SKM-1 (cell line): Measurements from ENCODE around the gene KCNN3.

ENCODE experiments used
- DNase-seq: peaks from one replicate; lab custom pipeline; 2025; ENCODE audit not compliant: unreplicated experiment; lab: John Stamatoyannopoulos, UW

The KCNN3 gene

DNA sequence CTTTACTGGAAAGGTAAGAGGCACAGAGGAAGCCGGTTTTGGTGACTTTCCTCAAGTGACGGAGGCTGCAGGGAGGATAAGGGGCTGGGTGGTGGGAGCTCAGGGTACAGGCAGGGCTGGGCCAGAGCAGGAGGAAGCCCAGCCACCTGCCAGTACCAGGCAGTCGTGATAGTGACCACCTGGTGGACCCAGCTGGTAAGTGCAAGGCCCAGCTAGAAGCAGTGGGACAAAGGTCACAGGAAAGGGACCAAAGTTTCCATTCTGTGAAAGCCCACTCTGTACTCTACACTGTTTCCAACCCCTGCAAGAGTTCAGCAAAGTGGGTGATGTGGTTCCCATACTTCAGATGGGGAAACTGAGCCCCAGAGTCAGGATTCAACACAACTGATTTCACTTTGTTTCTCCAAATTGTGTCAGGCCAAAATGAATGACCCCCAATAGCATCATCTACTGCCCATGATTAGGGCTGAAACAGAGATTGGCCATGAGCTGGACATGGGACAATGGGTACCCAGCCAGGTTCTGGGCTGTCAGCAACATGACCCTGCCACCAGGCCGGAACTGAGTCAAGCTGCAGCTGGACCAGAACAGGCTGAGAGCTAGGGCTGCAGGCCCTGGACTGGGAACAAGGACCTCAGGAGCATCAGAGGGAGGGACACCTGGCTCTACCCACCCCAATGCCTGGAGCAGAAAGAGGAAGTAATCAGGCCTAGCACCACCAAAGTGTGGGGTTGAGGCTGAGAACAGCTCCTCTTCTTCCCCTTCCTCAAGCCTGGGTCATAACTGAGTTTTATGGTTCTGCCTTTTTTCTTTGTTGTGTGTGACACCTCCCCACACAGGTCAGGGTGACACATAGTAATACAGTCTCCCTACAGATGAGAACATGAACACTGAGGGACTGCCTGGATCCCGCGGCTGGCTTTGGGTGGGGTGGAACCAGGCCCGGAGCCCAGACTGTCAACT, 50.2 kb downstream of the KCNN3 start:
- DNase-seq: peak; percentile 86

DNA sequence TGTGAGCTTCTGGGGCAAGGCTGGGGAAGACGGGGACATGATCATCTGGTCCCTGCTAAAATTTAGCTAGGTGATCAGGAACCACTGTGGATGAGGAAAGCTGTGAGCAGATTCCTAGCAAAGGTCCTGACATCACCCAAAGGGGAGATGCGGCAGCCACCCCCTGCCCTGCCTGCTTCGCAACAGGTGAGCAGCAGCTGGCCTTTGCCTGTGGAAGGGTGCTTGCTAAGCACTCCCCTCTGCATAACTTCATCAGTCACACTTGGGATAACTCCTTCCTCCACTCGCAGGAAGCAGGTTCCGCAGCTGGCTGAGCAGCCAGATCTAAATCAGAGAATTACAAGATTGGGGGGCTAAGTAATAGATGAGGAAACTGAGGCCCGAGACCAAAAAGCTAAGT, 51.2 kb downstream of the KCNN3 start:
- no peak for DNase-seq

DNA sequence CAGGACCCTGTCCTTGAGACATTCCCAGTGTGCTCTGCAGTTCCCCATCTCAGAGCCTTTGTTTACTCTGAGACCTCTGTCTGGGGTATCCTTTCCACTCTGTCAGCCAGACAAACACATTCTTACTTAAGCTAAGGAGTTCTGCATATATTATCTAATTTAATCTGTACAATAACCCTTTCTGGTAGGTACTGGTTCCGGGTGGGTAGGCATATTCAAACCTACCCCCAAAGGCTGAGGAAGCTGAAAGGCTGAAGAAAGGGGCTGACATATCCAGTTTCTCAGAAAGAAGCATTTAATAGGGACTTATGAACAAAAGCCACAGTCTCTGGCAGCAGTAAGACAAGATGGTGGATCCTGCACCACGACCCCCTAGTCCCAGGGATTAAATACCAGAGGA, 53.1 kb downstream of the KCNN3 start:
- DNase-seq: no peak

DNA sequence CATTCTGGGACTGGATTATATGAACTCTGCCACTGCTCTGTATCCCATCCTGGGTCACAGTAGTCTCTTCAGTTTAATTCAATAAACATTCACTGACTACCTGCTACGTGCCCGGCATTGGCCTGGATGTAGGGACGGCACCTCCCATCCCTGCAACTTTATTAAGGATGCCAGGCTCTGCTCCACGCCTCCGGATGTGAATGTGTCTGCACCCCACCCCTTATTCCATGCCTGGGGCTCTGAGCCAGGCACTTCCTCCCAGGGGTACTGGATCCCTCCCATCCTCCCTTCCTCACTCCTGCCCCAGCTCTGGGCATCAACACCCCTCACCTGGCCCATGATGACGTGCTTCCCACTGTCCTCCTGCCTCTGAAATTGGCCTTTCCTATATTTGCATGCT, 53.7 kb downstream of the KCNN3 start:
- no peak for DNase-seq

DNA sequence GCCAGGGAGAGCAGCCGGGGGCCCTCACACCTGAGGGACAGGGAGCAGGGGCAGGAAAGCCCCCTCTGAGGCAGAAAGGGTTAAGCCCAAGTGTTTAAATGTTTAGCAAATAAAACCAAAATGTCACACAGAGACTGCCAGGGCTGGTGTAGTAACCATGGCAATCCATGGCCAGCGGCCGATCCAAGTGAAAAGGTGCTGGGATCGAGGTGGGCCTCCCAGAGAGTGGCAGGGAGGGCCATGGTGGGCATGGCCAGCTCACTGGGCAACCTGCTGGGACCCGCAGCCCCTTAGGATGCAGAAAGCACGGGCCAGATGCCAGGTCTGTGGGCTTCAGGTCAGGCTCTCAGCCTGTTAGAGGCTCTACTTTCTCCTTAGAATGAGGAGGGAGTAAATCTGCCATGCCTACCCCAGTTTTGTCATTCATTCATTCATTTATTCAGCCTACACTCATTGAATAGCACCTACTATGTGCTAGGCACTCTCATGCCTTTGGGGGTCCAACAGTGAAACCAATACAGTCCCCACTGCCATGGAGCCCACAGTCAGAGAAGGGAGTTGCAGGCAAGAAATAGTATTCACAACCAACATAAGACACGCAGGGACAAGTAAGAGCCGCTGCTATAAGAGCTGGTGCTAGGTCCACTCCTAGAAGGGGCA, 56.1 kb downstream of the KCNN3 start:
- DNase-seq: no peak

DNA sequence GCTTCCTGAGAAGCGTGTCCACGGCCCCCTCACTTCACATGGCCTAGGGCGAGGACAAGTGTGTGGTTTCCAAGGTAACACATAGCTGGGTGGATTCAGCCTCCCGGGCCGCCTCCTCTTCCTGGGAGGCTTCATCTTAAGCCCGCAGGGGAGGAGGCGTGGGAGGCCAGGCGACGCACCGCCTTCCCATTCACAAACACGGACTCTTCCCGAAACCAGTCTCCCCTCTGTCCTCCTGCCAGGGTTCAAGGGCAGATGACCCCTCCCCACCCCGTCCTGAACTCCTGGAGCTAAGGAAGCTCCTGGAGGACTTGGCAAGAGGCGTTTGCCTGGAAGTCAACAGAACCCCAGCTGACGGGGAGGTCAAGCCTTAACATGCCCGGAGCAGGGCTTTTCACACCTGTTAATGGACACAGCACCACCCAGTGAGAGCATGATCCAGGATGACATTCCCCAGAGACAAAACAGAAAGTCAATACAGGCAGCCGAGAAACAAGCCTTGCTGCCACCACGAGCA, 56.7 kb downstream of the KCNN3 start:
- no peak for DNase-seq

DNA sequence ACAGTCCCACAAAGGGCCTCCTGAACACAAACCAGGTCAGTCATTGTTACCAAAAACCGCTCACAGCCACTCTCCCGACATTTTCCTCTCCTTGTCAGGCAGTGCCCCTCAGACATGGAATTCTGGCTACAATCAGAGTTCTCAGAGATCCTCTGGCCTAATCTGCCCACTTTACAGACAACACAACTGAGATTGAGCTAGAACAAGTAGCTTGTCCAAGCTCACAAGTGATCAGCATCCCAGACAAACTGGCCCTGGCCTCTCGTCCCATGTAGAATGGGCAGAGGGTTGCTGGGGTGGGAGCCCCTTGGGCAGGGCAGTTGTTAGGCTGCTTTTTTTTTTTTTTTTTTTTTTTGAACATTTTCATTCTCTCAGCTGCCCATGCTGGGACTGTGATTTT, 57.2 kb downstream of the KCNN3 start:
- no peak for DNase-seq

DNA sequence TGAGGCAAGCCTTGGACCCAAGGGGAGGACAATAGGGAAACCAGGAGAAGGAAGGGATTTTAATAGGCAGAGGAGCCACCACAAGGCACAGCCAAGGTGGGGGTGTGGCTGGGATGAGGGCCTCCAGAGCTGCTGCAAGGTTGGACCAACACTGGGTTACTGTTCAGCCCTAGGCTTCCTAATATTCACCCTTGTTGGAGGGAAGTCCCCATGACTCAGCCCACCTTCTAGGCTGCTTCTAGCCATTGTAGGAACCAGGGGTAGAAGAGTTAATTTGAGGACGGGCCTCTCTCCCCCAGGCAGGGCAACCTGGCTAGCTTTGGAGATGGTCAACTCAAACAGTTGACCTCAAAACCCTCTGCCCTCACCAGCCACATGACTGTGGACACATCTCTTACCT, 59.5 kb downstream of the KCNN3 start:
- DNase-seq: no peak

DNA sequence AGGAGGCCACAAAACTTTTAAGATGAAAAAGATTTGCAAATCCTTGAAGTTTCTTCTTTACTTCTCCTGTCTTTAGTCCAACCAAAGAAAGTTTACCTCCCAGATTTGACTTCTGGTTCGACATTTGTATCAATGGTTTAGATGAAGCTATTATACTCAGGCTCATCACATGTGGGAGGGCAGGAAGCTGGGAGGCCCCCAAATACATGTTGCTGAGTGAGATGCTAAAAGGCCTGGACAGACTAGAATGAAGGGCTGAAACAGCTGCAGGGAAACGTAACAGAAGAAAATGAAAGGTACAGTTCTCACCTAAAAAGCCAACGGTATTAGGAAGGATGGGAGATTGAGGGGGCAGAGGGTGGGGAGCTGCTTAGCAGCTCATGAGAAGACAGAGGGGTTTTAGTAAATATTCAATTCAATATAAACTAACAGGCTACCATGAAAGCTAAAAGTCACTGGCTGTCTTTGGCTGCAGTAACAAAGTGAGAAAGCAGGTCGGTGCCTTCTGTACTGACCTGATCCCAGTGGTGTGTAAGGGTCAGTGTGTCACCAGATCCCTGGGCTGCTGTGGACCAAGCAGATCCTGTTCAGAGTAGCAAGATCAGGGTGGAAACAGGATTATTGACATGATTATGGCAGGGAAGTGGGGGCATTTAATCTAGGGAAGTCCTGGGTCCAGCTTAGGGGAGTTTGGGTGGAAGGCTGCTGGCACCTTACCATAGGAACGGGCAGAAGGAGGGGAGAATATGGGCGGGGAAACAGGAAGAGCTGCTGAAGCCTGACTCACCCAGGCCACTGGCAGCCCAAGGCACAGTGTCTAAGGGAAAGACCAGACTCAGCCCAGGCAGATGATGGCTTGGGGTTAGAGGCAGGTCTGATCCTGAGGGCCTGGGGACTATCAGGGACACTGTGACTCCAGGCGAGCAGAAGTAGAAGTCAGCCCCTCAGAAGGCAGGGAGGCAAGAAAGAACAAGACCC, 60.4 kb downstream of the KCNN3 start:
- DNase-seq: peak; percentile 29

DNA sequence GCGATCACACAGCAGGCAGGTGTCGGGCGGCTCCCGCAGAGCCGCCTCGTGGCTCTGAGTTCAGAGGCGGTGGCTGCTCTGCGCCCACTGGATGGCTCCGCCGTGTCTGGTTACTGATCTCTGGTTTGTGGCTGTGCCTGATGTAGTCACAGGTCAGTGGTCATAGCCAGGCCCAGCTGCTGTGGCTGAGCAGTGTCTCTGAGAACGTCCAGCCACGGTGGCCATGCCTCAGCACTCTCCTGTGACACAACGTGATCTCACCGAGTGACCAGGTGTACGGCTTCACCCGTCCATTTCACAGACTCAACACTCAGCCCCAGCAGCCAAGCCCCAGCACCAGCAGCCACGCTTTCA, 61.2 kb downstream of the KCNN3 start:
- DNase-seq: no peak

DNA sequence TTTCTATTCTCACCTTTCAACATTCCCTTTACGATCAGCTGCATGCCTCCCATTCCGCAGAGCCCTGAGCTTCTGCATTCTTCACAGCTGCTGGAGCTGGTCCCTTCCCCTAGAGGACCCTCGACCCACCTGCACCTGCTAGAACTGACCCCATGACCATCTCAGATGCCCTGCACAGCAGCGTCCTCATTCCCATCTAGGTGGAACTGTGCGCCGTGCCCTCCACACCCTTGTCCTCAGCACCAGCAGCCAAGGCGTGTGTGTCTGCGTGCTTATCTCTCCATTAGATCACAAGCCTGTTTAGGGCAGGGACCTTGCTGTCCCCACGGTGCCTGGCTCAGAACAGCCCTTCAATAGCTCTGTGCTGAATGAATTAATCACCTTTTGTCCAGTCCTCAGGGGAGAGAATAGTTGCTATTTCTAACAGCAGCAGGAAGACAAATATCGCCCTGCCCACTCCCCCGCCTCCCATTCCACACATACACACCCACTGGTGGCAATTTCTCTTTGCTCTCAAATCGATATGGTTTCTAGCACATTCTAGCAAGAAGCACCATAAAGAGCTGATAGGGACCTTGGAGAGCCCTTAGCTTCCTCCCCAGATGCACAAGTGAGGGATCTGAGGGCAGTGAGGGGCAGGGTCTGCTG, 61.7 kb downstream of the KCNN3 start:
- DNase-seq: no peak

DNA sequence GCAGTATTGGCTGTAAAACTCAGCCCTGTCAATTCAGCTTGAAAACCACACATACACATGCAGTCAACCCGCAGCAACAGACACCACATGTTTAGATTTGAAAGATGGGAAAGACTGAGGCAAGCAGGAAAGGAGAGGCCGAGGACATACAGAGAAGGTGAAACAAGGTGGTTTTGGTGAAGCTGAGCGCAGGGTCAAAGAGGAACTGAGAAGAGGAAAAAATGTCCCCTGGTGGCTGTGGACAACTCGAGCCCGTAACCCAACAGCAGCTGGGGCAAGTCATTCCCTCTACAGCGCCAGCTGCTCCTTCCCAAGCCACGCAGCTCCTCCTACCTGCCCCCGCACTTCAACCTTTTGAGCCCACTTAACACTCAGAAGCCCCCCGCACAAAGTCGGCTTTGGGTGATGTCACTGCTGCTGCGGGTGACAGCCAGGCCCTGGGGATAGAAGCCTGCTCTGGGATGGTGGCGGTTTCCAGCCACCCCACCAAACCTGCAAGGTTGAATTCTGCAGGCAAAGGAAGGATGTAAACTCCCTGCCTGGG, 63.0 kb downstream of the KCNN3 start:
- DNase-seq: peak; percentile 64

DNA sequence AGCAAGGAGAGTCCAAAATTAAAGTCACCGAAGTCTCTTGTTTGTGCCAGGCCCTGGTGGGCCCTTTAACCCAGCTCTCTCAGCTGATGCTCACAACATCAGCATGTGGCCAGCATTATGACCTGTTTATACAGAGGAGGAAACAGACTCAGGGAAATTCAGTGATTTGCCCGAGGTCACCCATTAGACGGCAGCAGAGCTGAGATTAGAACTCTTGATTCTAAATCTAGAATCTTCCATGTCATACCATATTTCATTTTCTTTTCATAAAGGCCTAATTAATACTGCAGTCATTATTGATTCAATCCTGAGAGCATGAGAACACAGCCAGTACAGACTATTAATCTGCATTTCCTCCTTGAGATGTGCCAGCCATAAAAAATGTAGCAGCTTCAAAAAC, 63.7 kb downstream of the KCNN3 start:
- DNase-seq: no peak

DNA sequence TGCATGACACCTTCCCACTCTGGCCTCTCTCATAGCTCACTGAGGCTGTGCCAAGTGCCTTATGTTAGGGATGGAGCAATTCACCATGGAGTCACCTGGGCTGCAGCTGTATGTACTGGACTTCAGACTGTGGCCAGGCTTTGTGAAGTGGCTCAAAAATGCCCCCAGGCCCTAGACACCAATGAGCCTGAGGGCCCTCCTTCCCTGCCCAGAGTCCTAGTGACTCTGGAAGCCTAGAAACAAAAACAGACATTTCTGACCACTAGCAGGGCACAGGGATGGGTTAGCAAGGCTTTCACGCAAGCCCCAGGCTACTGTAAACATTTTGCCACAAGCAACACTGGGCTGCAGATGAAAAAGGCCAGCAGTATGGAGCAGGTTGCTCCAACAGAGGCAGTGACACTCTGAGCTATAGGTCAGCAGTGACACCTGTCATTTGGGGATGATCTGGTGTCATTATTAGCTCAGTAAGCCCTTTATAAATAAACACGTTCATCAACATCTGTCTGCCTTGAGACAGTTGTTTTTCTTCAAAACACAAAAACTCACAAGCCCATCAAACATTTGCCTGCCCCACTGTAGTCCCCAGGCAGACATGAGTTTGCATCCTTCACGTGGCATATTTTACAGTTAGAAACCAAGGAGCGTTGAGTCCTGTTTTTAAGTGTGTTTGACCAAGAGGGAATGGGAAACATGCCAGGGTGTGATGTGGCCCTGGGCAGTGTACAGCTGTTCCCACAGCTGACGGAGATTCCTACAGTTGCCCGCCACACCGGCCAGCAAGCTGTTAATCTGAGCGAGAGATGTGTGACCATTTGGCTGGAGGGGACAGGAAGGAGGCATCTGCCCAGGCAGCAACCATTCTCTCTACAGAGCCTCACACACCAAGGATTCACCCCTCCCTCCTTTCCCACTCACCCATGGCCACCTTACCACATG, 66.8 kb downstream of the KCNN3 start:
- DNase-seq: no peak

DNA sequence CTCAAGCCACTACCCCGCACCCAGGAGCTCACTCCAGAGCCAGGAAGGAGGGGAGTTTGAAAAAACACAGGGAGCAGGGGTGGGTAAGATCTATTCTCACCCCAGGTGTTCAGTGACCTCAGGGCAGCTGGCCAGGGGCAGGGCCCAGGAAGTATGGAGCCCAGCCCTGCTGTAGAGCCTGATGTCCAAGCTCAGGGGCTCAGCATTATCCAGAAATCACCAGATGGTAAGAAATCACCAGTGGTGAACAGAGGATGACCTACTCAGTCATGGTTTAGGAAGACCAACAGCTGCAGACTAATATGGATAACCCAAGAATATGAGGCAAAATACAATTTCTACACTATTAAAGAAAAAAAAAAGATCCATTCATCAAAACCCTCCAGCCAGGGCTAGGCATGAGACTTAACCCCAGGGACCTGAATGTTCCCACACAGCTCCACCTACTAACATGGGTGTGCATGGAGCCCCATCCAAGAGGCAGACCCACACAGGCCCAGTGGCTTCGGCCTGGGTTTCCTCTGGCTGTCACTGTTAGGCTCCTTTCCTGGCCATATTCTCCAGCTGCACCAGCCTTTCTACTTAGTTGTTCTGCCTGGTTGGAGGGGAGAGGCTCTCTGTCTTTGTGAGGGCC, 67.6 kb downstream of the KCNN3 start:
- DNase-seq: no peak

DNA sequence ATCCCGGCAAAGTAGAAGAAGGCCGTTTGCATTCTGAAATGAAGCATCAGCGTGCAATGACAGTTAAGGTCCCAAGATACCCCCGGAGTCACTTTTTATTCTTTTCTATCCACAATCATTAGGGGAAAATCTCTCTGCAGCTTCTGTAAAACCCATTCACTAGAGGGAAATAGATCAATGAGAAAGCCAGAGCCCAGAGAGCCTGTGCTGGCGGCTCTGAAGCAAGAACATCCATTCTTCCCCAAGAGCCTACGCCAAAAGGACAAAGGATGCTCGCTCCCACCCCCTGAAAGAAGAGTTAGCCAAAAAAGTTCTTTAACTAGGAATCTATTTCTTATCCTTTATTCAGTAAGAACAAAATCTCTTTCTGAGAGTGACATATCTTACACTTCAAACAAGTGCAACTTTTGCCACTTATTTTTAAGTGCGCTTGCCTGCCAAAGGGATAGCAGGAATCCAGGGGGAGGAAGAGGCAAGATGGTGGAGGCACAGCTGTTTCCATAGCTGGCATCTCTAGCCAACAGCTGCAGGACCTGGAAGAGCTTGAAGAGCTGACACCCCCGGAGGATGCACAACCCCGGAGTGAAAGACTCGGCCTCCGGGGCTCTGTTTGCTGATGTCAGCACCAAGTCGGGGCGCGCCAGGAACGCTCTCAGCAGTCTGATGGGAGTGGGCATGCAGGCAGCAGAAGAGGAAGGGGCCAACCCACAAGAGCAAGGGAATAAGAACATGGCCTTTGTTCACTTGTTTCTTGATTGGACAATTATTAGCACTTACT, 68.7 kb downstream of the KCNN3 start:
- DNase-seq: no peak

DNA sequence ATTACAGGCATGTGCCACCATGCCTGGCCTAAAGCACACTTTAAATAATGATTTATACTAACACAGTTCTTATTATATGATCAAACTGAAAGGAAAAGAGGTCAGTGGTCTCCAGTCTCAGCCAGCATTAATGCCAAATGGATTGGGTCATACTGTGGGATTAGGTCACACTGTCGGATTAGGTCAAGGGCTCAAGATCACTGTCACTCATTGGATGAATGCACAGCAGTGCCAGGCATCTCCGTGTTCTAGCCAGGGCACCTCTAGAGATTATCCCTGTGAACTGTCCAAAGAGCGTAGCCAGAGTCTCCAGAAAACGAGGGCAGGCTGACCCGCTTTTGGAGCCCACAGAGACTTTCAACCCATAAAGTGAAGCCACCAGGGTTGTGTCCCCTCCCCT, 70.9 kb downstream of the KCNN3 start:
- DNase-seq: no peak

DNA sequence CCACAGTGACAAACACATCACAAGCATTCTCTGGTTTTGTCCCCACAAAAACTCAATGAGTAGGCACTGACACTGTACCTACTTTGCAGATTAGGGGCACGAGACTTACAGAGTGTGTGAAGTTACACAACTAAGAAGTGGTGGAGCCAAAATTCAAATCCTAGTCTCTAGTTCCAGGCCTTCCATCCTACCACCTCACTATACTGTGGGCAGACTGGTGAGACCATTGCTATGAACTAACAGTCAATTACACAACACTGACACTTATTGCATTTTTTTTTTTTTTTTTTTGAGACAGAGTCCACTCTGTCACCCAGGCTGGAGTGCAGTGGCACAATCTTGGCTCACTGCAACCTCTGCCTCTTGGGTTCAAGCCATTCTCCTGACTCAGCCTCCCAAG, 71.4 kb downstream of the KCNN3 start:
- DNase-seq: no peak
